ENCODE measurements around the gene ASPHD2. TPM values are rescaled to one million over a fixed set of nuclear protein-coding genes. Genes with fewer than 3 reads are reported as not detected.

ASPHD2 gene
- polyA plus RNA-seq, 1 of the 3 experiments (the other 2 are of a cell fraction) = 2.2 TPM

DNA sequence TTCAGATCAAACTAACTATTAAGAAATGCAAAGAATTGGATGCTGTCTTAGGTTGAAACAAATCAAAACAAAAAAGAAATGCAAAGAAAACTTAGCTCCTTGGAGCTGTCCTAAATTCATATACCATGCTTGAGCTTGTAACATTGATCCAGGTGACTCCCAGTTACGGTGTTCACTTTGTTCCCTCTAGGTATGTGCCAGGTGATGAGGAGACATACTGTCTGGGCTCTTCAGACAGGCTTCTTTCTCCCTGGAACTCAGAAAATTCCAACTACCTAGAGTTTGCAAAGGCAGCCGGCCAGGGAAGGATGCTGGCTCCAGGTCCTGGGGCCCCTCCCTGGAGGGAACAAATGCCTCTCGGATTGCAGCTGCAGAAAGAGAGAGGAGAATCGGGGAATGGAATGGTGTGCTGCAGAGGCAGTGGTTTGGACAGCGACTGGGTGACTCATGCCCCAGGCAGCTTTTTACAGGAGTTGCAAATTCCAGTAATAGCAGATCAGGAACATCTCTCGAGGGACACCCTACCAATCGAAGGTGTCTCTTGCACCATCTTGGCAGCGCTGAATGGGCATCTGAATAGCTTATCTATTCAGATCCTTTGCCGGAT is 12.3 kb upstream of the ASPHD2 start:
- 0 out of 4 replicates have a peak overlapping the region, but pooled peaks of 1 of the 2 experiments have one; percentile 1 for H3K4me3 ChIP-seq (ENCODE audit: low read depth in 2 of 2, low read length in 1 of 2)
- no peaks in the 10 kb centered on the region for H3K9me3 ChIP-seq
- 11% methylated on average over 8 of the region's 9 CpGs for WGBS (ENCODE audit: low lambda C conversion rate)
- H3K9me2 ChIP-seq = no peaks in the 10 kb centered on the region
- peaks cover 0 to 2% of the 10 kb centered on the region in 2 experiments; a peak in 1 of 4 replicates for H3K4me1 ChIP-seq (ENCODE audit: control insufficient read depth in 1 of 2, insufficient read depth in 2 of 2, low read depth in 1 of 2, low read length in 1 of 2)
- H3K36me3 ChIP-seq (replicated peaks in 1 of 2; ENCODE audit: control insufficient read depth in 1 of 2, insufficient read depth in 2 of 2, low read length in 1 of 2) = no peaks in the 10 kb centered on the region
- ChIA-PET CTCF (interaction anchor here (1.0 kb wide), 1 partner anchor 43 kb away, joined by 3 read pairs; no protein-coding TSS in a partner anchor), POLR2A (no interaction called here)
- H3K79me2 ChIP-seq (ENCODE audit: insufficient read depth) = no peaks in the 10 kb centered on the region
- H3K27me3 ChIP-seq (ENCODE audit: insufficient read depth) = no peaks in the 10 kb centered on the region; the same call in 1 of the 2 replicates
- H3K27ac ChIP-seq (ENCODE audit: low read depth in 2 of 2, low read length in 1 of 2) = no peak overlapping the region
- peak overlapping the region; percentile 21 for H3K4me2 ChIP-seq
- no peak overlapping the region for H2AFZ ChIP-seq (ENCODE audit: low read depth)
- no peaks in the 10 kb centered on the region for H3F3A ChIP-seq (replicated peaks; ENCODE audit: insufficient read depth)
- DNase-seq = no peak
- H3K9ac ChIP-seq = no peak overlapping the region
- H4K20me1 ChIP-seq (ENCODE audit: insufficient read depth) = no peaks in the 10 kb centered on the region
- no peak for TF ChIP-seq TAF1 (IDR thresholded peaks at IDR 0.05; ENCODE audit: borderline replicate concordance, low read depth, low read length)
- TF ChIP-seq, protein P1, sequence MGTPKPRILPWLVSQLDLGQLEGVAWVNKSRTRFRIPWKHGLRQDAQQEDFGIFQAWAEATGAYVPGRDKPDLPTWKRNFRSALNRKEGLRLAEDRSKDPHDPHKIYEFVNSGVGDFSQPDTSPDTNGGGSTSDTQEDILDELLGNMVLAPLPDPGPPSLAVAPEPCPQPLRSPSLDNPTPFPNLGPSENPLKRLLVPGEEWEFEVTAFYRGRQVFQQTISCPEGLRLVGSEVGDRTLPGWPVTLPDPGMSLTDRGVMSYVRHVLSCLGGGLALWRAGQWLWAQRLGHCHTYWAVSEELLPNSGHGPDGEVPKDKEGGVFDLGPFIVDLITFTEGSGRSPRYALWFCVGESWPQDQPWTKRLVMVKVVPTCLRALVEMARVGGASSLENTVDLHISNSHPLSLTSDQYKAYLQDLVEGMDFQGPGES (IDR thresholded peaks at IDR 0.05; ENCODE audit: low read depth, low read length) = no peak
- no peak for TF ChIP-seq MXI1 (IDR thresholded peaks at IDR 0.05; ENCODE audit: low read depth, low read length)
- peak; percentile 80 for TF ChIP-seq FOSL2 (IDR thresholded peaks at IDR 0.05; ENCODE audit: borderline replicate concordance, low read depth)
- TF ChIP-seq JUND (IDR thresholded peaks at IDR 0.05) = peak; percentile 90
- peak; percentile 73 for TF ChIP-seq NFIC (IDR thresholded peaks at IDR 0.05; ENCODE audit: borderline replicate concordance)
- TF ChIP-seq RFX5 (IDR thresholded peaks at IDR 0.05; ENCODE audit: low read length) = no peak
- TF ChIP-seq FOXJ3 (CRISPR knock-in tag; IDR thresholded peaks at IDR 0.05) = no peak
- no peak for TF ChIP-seq FOXM1 (IDR thresholded peaks at IDR 0.05; ENCODE audit: low read depth)
- no peak for TF ChIP-seq EZH2phosphoT487 (IDR thresholded peaks at IDR 0.05; ENCODE audit: borderline replicate concordance, low read depth)
- TF ChIP-seq SMC3 (IDR thresholded peaks at IDR 0.05; ENCODE audit: low read depth, low read length) = no peak
- TF ChIP-seq POLR2AphosphoS5 (IDR thresholded peaks at IDR 0.05; ENCODE audit: low read depth, low read length) = no peak
- no peak for TF ChIP-seq YY1 (IDR thresholded peaks at IDR 0.05; ENCODE audit: low read depth)
- TF ChIP-seq SIN3A (IDR thresholded peaks at IDR 0.05; ENCODE audit: borderline replicate concordance, low read depth, low read length) = no peak
- TF ChIP-seq GATA2 (CRISPR knock-in tag; IDR thresholded peaks at IDR 0.05) = no peak
- TF ChIP-seq ELF1 (IDR thresholded peaks at IDR 0.05) = no peak
- TF ChIP-seq, protein P2, sequence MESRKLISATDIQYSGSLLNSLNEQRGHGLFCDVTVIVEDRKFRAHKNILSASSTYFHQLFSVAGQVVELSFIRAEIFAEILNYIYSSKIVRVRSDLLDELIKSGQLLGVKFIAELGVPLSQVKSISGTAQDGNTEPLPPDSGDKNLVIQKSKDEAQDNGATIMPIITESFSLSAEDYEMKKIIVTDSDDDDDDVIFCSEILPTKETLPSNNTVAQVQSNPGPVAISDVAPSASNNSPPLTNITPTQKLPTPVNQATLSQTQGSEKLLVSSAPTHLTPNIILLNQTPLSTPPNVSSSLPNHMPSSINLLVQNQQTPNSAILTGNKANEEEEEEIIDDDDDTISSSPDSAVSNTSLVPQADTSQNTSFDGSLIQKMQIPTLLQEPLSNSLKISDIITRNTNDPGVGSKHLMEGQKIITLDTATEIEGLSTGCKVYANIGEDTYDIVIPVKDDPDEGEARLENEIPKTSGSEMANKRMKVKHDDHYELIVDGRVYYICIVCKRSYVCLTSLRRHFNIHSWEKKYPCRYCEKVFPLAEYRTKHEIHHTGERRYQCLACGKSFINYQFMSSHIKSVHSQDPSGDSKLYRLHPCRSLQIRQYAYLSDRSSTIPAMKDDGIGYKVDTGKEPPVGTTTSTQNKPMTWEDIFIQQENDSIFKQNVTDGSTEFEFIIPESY (IDR thresholded peaks at IDR 0.05; ENCODE audit: borderline replicate concordance, low read depth) = no peak
- no peak for TF ChIP-seq MEF2A (IDR thresholded peaks at IDR 0.05; ENCODE audit: borderline replicate concordance, low read depth)
- TF ChIP-seq TCF12 (IDR thresholded peaks at IDR 0.05) = peak; percentile 56
- TF ChIP-seq, protein P3, sequence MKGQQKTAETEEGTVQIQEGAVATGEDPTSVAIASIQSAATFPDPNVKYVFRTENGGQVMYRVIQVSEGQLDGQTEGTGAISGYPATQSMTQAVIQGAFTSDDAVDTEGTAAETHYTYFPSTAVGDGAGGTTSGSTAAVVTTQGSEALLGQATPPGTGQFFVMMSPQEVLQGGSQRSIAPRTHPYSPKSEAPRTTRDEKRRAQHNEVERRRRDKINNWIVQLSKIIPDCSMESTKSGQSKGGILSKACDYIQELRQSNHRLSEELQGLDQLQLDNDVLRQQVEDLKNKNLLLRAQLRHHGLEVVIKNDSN (IDR thresholded peaks at IDR 0.05; ENCODE audit: borderline replicate concordance, low read depth) = no peak
- no peak for TF ChIP-seq GABPA (IDR thresholded peaks at IDR 0.05; ENCODE audit: low read depth)
- TF ChIP-seq CHD2 (IDR thresholded peaks at IDR 0.05; ENCODE audit: low read length, partially characterized antibody) = no peak
- TF ChIP-seq TEAD4 (IDR thresholded peaks at IDR 0.05; ENCODE audit: borderline replicate concordance, insufficient read depth) = 0 out of 2 replicates have a peak, but pooled peaks have one; percentile 42
- no peak for TF ChIP-seq RAD21 (IDR thresholded peaks at IDR 0.05; ENCODE audit: low read length)
- TF ChIP-seq, protein P4, sequence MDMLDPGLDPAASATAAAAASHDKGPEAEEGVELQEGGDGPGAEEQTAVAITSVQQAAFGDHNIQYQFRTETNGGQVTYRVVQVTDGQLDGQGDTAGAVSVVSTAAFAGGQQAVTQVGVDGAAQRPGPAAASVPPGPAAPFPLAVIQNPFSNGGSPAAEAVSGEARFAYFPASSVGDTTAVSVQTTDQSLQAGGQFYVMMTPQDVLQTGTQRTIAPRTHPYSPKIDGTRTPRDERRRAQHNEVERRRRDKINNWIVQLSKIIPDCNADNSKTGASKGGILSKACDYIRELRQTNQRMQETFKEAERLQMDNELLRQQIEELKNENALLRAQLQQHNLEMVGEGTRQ (IDR thresholded peaks at IDR 0.05; ENCODE audit: borderline replicate concordance, low read depth, low read length) = no peak
- TF ChIP-seq RXRA (IDR thresholded peaks at IDR 0.05; ENCODE audit: borderline replicate concordance, low read depth) = no peak
- TF ChIP-seq, protein P5, sequence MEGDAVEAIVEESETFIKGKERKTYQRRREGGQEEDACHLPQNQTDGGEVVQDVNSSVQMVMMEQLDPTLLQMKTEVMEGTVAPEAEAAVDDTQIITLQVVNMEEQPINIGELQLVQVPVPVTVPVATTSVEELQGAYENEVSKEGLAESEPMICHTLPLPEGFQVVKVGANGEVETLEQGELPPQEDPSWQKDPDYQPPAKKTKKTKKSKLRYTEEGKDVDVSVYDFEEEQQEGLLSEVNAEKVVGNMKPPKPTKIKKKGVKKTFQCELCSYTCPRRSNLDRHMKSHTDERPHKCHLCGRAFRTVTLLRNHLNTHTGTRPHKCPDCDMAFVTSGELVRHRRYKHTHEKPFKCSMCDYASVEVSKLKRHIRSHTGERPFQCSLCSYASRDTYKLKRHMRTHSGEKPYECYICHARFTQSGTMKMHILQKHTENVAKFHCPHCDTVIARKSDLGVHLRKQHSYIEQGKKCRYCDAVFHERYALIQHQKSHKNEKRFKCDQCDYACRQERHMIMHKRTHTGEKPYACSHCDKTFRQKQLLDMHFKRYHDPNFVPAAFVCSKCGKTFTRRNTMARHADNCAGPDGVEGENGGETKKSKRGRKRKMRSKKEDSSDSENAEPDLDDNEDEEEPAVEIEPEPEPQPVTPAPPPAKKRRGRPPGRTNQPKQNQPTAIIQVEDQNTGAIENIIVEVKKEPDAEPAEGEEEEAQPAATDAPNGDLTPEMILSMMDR (IDR thresholded peaks at IDR 0.05) = no peak
- TF ChIP-seq, protein P6, sequence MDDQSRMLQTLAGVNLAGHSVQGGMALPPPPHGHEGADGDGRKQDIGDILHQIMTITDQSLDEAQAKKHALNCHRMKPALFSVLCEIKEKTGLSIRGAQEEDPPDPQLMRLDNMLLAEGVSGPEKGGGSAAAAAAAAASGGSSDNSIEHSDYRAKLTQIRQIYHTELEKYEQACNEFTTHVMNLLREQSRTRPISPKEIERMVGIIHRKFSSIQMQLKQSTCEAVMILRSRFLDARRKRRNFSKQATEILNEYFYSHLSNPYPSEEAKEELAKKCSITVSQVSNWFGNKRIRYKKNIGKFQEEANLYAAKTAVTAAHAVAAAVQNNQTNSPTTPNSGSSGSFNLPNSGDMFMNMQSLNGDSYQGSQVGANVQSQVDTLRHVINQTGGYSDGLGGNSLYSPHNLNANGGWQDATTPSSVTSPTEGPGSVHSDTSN (IDR thresholded peaks at IDR 0.05) = no peak

All from SK-N-SH (cell line).